HepG2 (cell line): ENCODE measurements around the gene SRPRB. TPM values are rescaled to one million over a fixed set of nuclear protein-coding genes. Genes with fewer than 3 reads are reported as not detected.

Experiments used
- ATAC-seq: fragments of 200-7000 bp; cut with Tn5 transposase; 3 replicates; pipeline ENCODE4 v1.9.1; 2020; ENCODE audit warnings: mild to moderate bottlenecking, moderate library complexity
- BruUV-seq: library from RNA; stranded (reverse); fragments of 400-500 nt; replicated peaks from 2 replicates; lab custom pipeline; 2021; lab: Mats Ljungman, UMichigan
- CTCF ChIA-PET: fragments of 300-600 bp; formaldehyde crosslinking; extraction: SDS; loops from one replicate; lab custom pipeline; 2021; ENCODE audit warnings: low total read pairs, inconsistent platforms, low intra/inter-chr PET ratio; lab: Yijun Ruan, JAX
- POLR2A ChIA-PET: fragments of 350-600 bp; sonication (Branson Sonifier 250); formaldehyde crosslinking; loops from one replicate; lab custom pipeline; 2020; ENCODE audit warnings: antibody characterized with exemption, inconsistent platforms; lab: Yijun Ruan, JAX
- DNase-seq: peaks from one replicate; pipeline ENCODE4 v3.0.0-alpha.2; 2015; ENCODE audit warnings: low spot score
- FAIRE-seq: peaks from 3 replicates; lab custom pipeline; 2011; peaks lifted over from hg19 to GRCh38; lab: Jason Lieb, UNC
- H2AFZ ChIP-seq: one replicate; pipeline ENCODE4 v1.6.1; 2011; ENCODE audit warnings: low read length, inconsistent platforms
- H3K27ac ChIP-seq: fragments of 300-600 bp; 3 replicates; pipeline ENCODE4 v1.8.0; 2011; ENCODE audit warnings: mixed run types, mild to moderate bottlenecking, mixed read lengths, low read length, inconsistent platforms; ENCODE audit not compliant: insufficient read depth; ENCODE audit errors: extremely low read length
- H3K27me3 ChIP-seq, 2 experiments: fragments of 200-600 bp in 1 of 2; 2 replicates in 1 of 2; 3 replicates in 1 of 2; pipeline versions ENCODE4 v1.6.0 to v1.8.0; 2011; ENCODE audit warnings: low read length in 2 of 2, mild to moderate bottlenecking in 2 of 2, moderate library complexity in 2 of 2, inconsistent platforms in 1 of 2; ENCODE audit not compliant: insufficient read depth in 2 of 2, control insufficient read depth in 1 of 2
- H3K36me3 ChIP-seq, 2 experiments: fragments of 200-600 bp in 1 of 2; replicated peaks in 1 of 2; 2 replicates in 1 of 2; 3 replicates in 1 of 2; pipeline versions ENCODE4 v1.5.1 to v1.8.0; 2011; ENCODE audit warnings: low read length in 2 of 2, inconsistent platforms in 1 of 2; ENCODE audit not compliant: insufficient read depth in 2 of 2, control insufficient read depth in 1 of 2
- H3K4me1 ChIP-seq: 2 replicates; pipeline ENCODE4 v1.5.1; 2012; ENCODE audit warnings: low read length, inconsistent platforms; ENCODE audit not compliant: insufficient read depth
- H3K4me2 ChIP-seq: 2 replicates; pipeline ENCODE4 v1.6.0; 2011; ENCODE audit warnings: low read depth, low read length, inconsistent platforms
- H3K4me3 ChIP-seq, 3 experiments: fragments of 200-600 bp in 1 of 3; sonication (generic), shearing (Covaris generic) in 1 of 3; replicated peaks in 1 of 3; 2 replicates each; pipeline ENCODE4 v1.5.1; 2011 to 2016; ENCODE audit warnings: low read length in 3 of 3, inconsistent platforms in 2 of 3, low read depth in 2 of 3, mild to moderate bottlenecking in 2 of 3, control low read depth in 1 of 3, mixed read lengths in 1 of 3; ENCODE audit not compliant: insufficient read depth in 1 of 3
- H3K79me2 ChIP-seq: one replicate; pipeline ENCODE4 v1.6.1; 2011; ENCODE audit warnings: low read length, inconsistent platforms; ENCODE audit not compliant: insufficient read depth
- H3K9ac ChIP-seq: 2 replicates; pipeline ENCODE4 v1.6.0; 2011; ENCODE audit warnings: mild to moderate bottlenecking, low read depth, low read length, inconsistent platforms; ENCODE audit not compliant: insufficient read depth
- H3K9me3 ChIP-seq: 2 replicates; pipeline ENCODE4 v1.5.1; 2012; ENCODE audit warnings: mild to moderate bottlenecking, low read length
- H4K20me1 ChIP-seq: 2 replicates; pipeline ENCODE4 v1.6.0; 2011; ENCODE audit warnings: inconsistent platforms, mild to moderate bottlenecking, low read length, moderate library complexity; ENCODE audit not compliant: insufficient read depth
- BORCS8-MEF2B ChIP-seq: sonication (generic); formaldehyde crosslinking; IDR thresholded peaks from 2 replicates; pipeline ENCODE4 v1.8.0; 2022; ENCODE audit warnings: mild to moderate bottlenecking, missing genetic modification reagents
- HNRNPUL1 ChIP-seq: fragments of 200-400 bp; formaldehyde crosslinking; IDR thresholded peaks from 2 replicates; pipeline ENCODE4 v1.6.1; 2017; ENCODE audit warnings: low read depth, mild to moderate bottlenecking, low read length, moderate library complexity
- JUNB ChIP-seq: sonication (generic); formaldehyde crosslinking; IDR thresholded peaks from 2 replicates; pipeline ENCODE4 v1.8.0; 2022; ENCODE audit warnings: missing genetic modification reagents, mild to moderate bottlenecking, borderline replicate concordance
- KLF16 ChIP-seq, 2 experiments: sonication (generic) in 1 of 2; formaldehyde crosslinking in 1 of 2; IDR thresholded peaks; 2 replicates each; pipeline versions ENCODE4 v1.6.1 to v1.8.0; 2016 to 2023; ENCODE audit warnings: missing genetic modification reagents in 2 of 2, missing compliant biosample characterization in 1 of 2
- MAZ ChIP-seq, 2 experiments: sonication (generic) in 1 of 2; formaldehyde crosslinking in 1 of 2; IDR thresholded peaks; 2 replicates each; pipeline versions ENCODE4 v1.5.0 to v1.6.1; 2012 to 2020; ENCODE audit warnings: low read depth in 2 of 2, mild to moderate bottlenecking in 2 of 2, borderline replicate concordance in 1 of 2, improper control_type of control experiment in 1 of 2, low read length in 1 of 2, missing genetic modification reagents in 1 of 2, moderate library complexity in 1 of 2
- SP5 ChIP-seq: IDR thresholded peaks from 2 replicates; pipeline ENCODE4 v1.6.1; 2016; ENCODE audit warnings: low read depth, borderline replicate concordance
- TCF7 ChIP-seq: sonication (generic); IDR thresholded peaks from 2 replicates; pipeline ENCODE4 v1.6.1; 2016; ENCODE audit warnings: antibody characterized with exemption, low read depth
- ZBTB7A ChIP-seq: sonication (generic); formaldehyde crosslinking; IDR thresholded peaks from 2 replicates; pipeline ENCODE4 v1.8.0; 2022; ENCODE audit warnings: mild to moderate bottlenecking, missing genetic modification reagents
- ZNF34 ChIP-seq: sonication (generic); formaldehyde crosslinking; IDR thresholded peaks from 2 replicates; pipeline ENCODE4 v1.4.0; 2020; ENCODE audit warnings: mild to moderate bottlenecking, missing genetic modification reagents, borderline replicate concordance
- ZNF496 ChIP-seq: sonication (generic); formaldehyde crosslinking; IDR thresholded peaks from 2 replicates; pipeline ENCODE4 v1.8.1; 2023; ENCODE audit warnings: mild to moderate bottlenecking, moderate library complexity, missing genetic modification reagents; ENCODE audit not compliant: insufficient replicate concordance
- ZNF503 ChIP-seq: sonication (generic); formaldehyde crosslinking; IDR thresholded peaks from 2 replicates; pipeline ENCODE4 v1.4.0; 2020; ENCODE audit warnings: missing genetic modification reagents
- ZNF570 ChIP-seq: sonication (generic); formaldehyde crosslinking; IDR thresholded peaks from 2 replicates; pipeline ENCODE4 v1.4.0; 2020; ENCODE audit warnings: mild to moderate bottlenecking, missing genetic modification reagents, borderline replicate concordance
- ZNF703 ChIP-seq: sonication (generic); formaldehyde crosslinking; IDR thresholded peaks from 2 replicates; pipeline ENCODE4 v1.5.1; 2020; ENCODE audit warnings: missing genetic modification reagents, mild to moderate bottlenecking, moderate library complexity, borderline replicate concordance
- WGBS: methylation state at CpG from one replicate; pipeline ENCODE4 v1.1.6; 2017; ENCODE audit warnings: low lambda C conversion rate; 5-methylcytosine and 5-hydroxymethylcytosine counted together
- in situ Hi-C: cut with HindIII; loops from 2 replicates; pipeline ENCODE4 v1.10.0; 2017; ENCODE audit warnings: low pct_unique_long_range_greater_than_20kb; ENCODE audit not compliant: extremely low pct_ligation_motif_present
- intact Hi-C: fragments of 100-400 bp; cut with micrococcal nuclease; formaldehyde crosslinking; loops from one replicate; pipeline ENCODE4 v1.10.0; 2022; ENCODE audit not compliant: unreplicated experiment
- polyA plus RNA-seq, 8 experiments: library from polyadenylated mRNA; depleted of rRNA in 3 of 8; stranded (reverse) in 7 of 8; unstranded in 1 of 8; fragments of >200 nt; fragmentation: Illumina TruSeq in 4 of 8; extraction: Trizol in 4 of 8; gene quantifications; 2 replicates each; pipeline versions ENCODE4 v1.2.1 to v1.2.3, GENCODE V29; 2011 to 2016; ENCODE audit warnings: low read depth in 4 of 8, missing spikeins in 1 of 8, mixed read lengths in 1 of 8; ENCODE audit not compliant: insufficient read depth in 1 of 8
- total RNA-seq, 5 experiments: library from RNA; depleted of rRNA; stranded (reverse); fragments of >200 nt; fragmentation: Illumina TruSeq; extraction: Trizol; gene quantifications; 2 replicates each; pipeline ENCODE4 v1.2.3, GENCODE V29; 2016; ENCODE audit warnings: low read depth in 1 of 5
- TF ChIP-seq, protein P1 (sequence below): IDR thresholded peaks from 2 replicates; pipeline ENCODE4 v1.6.1; 2016; ENCODE audit warnings: low read depth, control low read depth
- TF ChIP-seq, protein P2 (sequence below): IDR thresholded peaks from 2 replicates; pipeline ENCODE4 v1.4.0; 2020; ENCODE audit warnings: mild to moderate bottlenecking, missing genetic modification reagents

Gene SRPRB
- total and polyA plus RNA-seq, 2 of the 13 experiments (the other 11 are each of a cell fraction or from before 2014, with no cell fraction given) = 41.0 to 111 TPM

- no peak for TF ChIP-seq ZNF503 (CRISPR knock-in tag)
- no peak for TF ChIP-seq MAZ (IDR thresholded peaks at IDR 0.05; ENCODE audit: borderline replicate concordance, low read depth, low read length)
- TF ChIP-seq MAZ (CRISPR knock-in tag; IDR thresholded peaks at IDR 0.05; ENCODE audit: low read depth) = no peak
- TF ChIP-seq JUNB (CRISPR knock-in tag) = no peak
- TF ChIP-seq, protein P1, sequence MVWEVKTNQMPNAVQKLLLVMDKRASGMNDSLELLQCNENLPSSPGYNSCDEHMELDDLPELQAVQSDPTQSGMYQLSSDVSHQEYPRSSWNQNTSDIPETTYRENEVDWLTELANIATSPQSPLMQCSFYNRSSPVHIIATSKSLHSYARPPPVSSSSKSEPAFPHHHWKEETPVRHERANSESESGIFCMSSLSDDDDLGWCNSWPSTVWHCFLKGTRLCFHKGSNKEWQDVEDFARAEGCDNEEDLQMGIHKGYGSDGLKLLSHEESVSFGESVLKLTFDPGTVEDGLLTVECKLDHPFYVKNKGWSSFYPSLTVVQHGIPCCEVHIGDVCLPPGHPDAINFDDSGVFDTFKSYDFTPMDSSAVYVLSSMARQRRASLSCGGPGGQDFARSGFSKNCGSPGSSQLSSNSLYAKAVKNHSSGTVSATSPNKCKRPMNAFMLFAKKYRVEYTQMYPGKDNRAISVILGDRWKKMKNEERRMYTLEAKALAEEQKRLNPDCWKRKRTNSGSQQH (CRISPR knock-in tag) = no peak
These were observed 48.3 kb downstream of the SRPRB start (continued) for GRCh38 chr3:133853925-133854227.

- BruUV-seq = no TSS peak
- WGBS = 11% methylated on average over 5 of the region's 5 CpGs
- H3K79me2 ChIP-seq = no peaks in the 10 kb centered on the region
- ATAC-seq (no peak), DNase-seq (no peak), FAIRE-seq (no peak)
- H3K36me3 ChIP-seq = no peaks in the 10 kb centered on the region
- no peak overlapping the region for H3K4me2 ChIP-seq
- CTCF ChIA-PET = no interaction called here
- no peak overlapping the region for H3K27ac ChIP-seq
- peaks cover 7 to 43% of the 10 kb centered on the region in 2 experiments; a peak in 4 of 5 replicates for H3K27me3 ChIP-seq
- in situ Hi-C loops (no loop called here), intact Hi-C loops (no loop called here)
- H2AFZ ChIP-seq = no peak overlapping the region
- H3K4me3 ChIP-seq = no peak overlapping the region
- no peak overlapping the region for H3K9ac ChIP-seq
- no peaks in the 10 kb centered on the region for H3K9me3 ChIP-seq
- POLR2A ChIA-PET = no interaction called here
- H3K4me1 ChIP-seq = no peaks in the 10 kb centered on the region
- no peaks in the 10 kb centered on the region for H4K20me1 ChIP-seq
- TF ChIP-seq KLF16 (CRISPR knock-in tag; IDR thresholded peaks at IDR 0.05) (no peak), ZBTB7A (CRISPR knock-in tag) (no peak), ZNF496 (CRISPR knock-in tag) (no peak), HNRNPUL1 (no peak), SP5 (no peak), ZNF34 (CRISPR knock-in tag) (no peak), BORCS8-MEF2B (CRISPR knock-in tag) (no peak), TCF7 (no peak), ZNF703 (CRISPR knock-in tag) (no peak), ZNF570 (no peak)
- TF ChIP-seq, protein P2, sequence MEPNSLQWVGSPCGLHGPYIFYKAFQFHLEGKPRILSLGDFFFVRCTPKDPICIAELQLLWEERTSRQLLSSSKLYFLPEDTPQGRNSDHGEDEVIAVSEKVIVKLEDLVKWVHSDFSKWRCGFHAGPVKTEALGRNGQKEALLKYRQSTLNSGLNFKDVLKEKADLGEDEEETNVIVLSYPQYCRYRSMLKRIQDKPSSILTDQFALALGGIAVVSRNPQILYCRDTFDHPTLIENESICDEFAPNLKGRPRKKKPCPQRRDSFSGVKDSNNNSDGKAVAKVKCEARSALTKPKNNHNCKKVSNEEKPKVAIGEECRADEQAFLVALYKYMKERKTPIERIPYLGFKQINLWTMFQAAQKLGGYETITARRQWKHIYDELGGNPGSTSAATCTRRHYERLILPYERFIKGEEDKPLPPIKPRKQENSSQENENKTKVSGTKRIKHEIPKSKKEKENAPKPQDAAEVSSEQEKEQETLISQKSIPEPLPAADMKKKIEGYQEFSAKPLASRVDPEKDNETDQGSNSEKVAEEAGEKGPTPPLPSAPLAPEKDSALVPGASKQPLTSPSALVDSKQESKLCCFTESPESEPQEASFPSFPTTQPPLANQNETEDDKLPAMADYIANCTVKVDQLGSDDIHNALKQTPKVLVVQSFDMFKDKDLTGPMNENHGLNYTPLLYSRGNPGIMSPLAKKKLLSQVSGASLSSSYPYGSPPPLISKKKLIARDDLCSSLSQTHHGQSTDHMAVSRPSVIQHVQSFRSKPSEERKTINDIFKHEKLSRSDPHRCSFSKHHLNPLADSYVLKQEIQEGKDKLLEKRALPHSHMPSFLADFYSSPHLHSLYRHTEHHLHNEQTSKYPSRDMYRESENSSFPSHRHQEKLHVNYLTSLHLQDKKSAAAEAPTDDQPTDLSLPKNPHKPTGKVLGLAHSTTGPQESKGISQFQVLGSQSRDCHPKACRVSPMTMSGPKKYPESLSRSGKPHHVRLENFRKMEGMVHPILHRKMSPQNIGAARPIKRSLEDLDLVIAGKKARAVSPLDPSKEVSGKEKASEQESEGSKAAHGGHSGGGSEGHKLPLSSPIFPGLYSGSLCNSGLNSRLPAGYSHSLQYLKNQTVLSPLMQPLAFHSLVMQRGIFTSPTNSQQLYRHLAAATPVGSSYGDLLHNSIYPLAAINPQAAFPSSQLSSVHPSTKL (CRISPR knock-in tag) = no peak
These were observed 48.8 kb downstream of the SRPRB start for GRCh38 chr3:133854264-133855001.
